ENCODE results near the gene LRRC43. TPM values are rescaled to one million over a fixed set of nuclear protein-coding genes. Genes with fewer than 3 reads are reported as not detected.

Gene LRRC43
- total and polyA plus RNA-seq, 10 of the 15 experiments (the other 5 are each of a cell fraction or from before 2014, with no cell fraction given) = 0.23 TPM; not detected in 9

DNA sequence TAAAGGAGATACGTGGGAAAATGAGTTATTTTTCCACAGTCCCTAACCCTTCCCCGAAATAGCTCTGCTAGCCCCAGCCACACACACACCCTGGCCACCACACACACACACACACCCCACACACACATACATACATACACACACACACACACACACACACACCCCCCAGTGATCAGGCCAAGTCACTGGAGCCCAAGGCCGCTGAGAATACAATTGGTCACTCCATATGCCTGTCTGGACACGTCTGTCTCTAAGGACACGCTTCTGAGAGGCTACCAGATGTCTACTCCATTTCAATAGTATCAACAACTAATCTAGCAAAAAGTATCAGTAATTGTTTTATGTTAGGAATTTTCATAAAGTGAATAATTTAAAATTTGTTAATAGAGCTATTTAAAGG is 55.9 kb downstream of the LRRC43 start:
- ChIA-PET CTCF (interaction anchor here (0.6 to 1.0 kb wide), 2 partner anchors 28 to 390 kb away, joined by 4 read pairs; no protein-coding TSS in a partner anchor), SMC1A (ENCODE audit: uncharacterized antibody, unreplicated experiment) (no interaction called here), POLR2A (interaction anchor here (0.6 kb wide), 1 partner anchor 107 kb away, joined by 6 read pairs; no protein-coding TSS in a partner anchor), RAD21 (ENCODE audit: unreplicated experiment) (no interaction called here)
- BruUV-seq (replicated peaks) = no TSS peak
- ATAC-seq (no peak), FAIRE-seq (no peak), DNase-seq (ENCODE audit: low read depth, low spot score) (no peak)
- H3K79me2 ChIP-seq (ENCODE audit: control insufficient read depth, insufficient read depth, low read length) = no peaks in the 10 kb centered on the region
- peaks cover 4 to 6% of the 10 kb centered on the region in 2 experiments; a peak in 2 of 4 replicates for H3K36me3 ChIP-seq (ENCODE audit: control insufficient read depth in 2 of 2, insufficient read depth in 2 of 2, low read length in 1 of 2)
- no peaks in the 10 kb centered on the region for H4K20me1 ChIP-seq (ENCODE audit: control insufficient read depth, insufficient read depth)
- in situ Hi-C loops (cut with MboI) (no loop called here), intact Hi-C loops (cut with micrococcal nuclease; ENCODE audit: unreplicated experiment) (no loop called here)
- TF ChIP-seq, protein P1, sequence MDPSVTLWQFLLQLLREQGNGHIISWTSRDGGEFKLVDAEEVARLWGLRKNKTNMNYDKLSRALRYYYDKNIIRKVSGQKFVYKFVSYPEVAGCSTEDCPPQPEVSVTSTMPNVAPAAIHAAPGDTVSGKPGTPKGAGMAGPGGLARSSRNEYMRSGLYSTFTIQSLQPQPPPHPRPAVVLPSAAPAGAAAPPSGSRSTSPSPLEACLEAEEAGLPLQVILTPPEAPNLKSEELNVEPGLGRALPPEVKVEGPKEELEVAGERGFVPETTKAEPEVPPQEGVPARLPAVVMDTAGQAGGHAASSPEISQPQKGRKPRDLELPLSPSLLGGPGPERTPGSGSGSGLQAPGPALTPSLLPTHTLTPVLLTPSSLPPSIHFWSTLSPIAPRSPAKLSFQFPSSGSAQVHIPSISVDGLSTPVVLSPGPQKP (IDR thresholded peaks at IDR 0.05; ENCODE audit: low read depth, low read length) = no peak
- TF ChIP-seq, protein P2, sequence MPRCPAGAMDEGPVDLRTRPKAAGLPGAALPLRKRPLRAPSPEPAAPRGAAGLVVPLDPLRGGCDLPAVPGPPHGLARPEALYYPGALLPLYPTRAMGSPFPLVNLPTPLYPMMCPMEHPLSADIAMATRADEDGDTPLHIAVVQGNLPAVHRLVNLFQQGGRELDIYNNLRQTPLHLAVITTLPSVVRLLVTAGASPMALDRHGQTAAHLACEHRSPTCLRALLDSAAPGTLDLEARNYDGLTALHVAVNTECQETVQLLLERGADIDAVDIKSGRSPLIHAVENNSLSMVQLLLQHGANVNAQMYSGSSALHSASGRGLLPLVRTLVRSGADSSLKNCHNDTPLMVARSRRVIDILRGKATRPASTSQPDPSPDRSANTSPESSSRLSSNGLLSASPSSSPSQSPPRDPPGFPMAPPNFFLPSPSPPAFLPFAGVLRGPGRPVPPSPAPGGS (IDR thresholded peaks at IDR 0.05; ENCODE audit: borderline replicate concordance, insufficient read depth, low read depth, low read length, poor library complexity, severe bottlenecking) = no peak
- no peak for TF ChIP-seq NBN (IDR thresholded peaks at IDR 0.05)
- TF ChIP-seq, protein P3, sequence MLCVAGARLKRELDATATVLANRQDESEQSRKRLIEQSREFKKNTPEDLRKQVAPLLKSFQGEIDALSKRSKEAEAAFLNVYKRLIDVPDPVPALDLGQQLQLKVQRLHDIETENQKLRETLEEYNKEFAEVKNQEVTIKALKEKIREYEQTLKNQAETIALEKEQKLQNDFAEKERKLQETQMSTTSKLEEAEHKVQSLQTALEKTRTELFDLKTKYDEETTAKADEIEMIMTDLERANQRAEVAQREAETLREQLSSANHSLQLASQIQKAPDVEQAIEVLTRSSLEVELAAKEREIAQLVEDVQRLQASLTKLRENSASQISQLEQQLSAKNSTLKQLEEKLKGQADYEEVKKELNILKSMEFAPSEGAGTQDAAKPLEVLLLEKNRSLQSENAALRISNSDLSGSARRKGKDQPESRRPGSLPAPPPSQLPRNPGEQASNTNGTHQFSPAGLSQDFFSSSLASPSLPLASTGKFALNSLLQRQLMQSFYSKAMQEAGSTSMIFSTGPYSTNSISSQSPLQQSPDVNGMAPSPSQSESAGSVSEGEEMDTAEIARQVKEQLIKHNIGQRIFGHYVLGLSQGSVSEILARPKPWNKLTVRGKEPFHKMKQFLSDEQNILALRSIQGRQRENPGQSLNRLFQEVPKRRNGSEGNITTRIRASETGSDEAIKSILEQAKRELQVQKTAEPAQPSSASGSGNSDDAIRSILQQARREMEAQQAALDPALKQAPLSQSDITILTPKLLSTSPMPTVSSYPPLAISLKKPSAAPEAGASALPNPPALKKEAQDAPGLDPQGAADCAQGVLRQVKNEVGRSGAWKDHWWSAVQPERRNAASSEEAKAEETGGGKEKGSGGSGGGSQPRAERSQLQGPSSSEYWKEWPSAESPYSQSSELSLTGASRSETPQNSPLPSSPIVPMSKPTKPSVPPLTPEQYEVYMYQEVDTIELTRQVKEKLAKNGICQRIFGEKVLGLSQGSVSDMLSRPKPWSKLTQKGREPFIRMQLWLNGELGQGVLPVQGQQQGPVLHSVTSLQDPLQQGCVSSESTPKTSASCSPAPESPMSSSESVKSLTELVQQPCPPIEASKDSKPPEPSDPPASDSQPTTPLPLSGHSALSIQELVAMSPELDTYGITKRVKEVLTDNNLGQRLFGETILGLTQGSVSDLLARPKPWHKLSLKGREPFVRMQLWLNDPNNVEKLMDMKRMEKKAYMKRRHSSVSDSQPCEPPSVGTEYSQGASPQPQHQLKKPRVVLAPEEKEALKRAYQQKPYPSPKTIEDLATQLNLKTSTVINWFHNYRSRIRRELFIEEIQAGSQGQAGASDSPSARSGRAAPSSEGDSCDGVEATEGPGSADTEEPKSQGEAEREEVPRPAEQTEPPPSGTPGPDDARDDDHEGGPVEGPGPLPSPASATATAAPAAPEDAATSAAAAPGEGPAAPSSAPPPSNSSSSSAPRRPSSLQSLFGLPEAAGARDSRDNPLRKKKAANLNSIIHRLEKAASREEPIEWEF (IDR thresholded peaks at IDR 0.05; ENCODE audit: insufficient replicate concordance, low read depth, low read length) = no peak
- no peak for TF ChIP-seq ZNF24 (IDR thresholded peaks at IDR 0.05)
- H3K27ac ChIP-seq (ENCODE audit: control insufficient read depth, insufficient read depth) = no peak overlapping the region
- no peaks in the 10 kb centered on the region for H3K9me3 ChIP-seq (replicated peaks; ENCODE audit: control insufficient read depth, insufficient read depth, low read length)
- 99% methylated on average over 5 of the region's 5 CpGs for WGBS (ENCODE audit: insufficient coverage, insufficient replicate concordance, low lambda C conversion rate, missing lambda C conversion rate)
- no peak overlapping the region for H2AFZ ChIP-seq (ENCODE audit: control insufficient read depth, low read depth, low read length)
- no peak overlapping the region for H3K4me2 ChIP-seq (ENCODE audit: control insufficient read depth, insufficient read depth)
- no peaks in the 10 kb centered on the region for H3K4me1 ChIP-seq (ENCODE audit: control insufficient read depth, insufficient read depth, low read length)
- H3K9ac ChIP-seq (ENCODE audit: control insufficient read depth, insufficient read depth, low read length) = no peak overlapping the region
- H3K4me3 ChIP-seq = no peak overlapping the region
- no peaks in the 10 kb centered on the region for H3K27me3 ChIP-seq (replicated peaks in 1 of 2; ENCODE audit: control insufficient read depth in 2 of 2, insufficient read depth in 2 of 2, low read length in 1 of 2)

All from GM12878 (cell line).